ENCODE results near the gene PLA2G4C. TPM values are rescaled to one million over a fixed set of nuclear protein-coding genes. Genes with fewer than 3 reads are reported as not detected.

The PLA2G4C gene
- total RNA-seq, 1 experiment from 2014 or later, result 22.8 TPM

Other genes starting within 250 kb of the PLA2G4C start
- not detected in 2 replicates for gene SULT2A1, start 224.5 kb downstream of the PLA2G4C start, total RNA-seq (2014; rRNA removed; shearing (Covaris generic))
- 0.25 TPM in 1 of 2 replicates, not detected in the other for gene BSPH1, start 118.6 kb downstream of the PLA2G4C start, total RNA-seq (2014; rRNA removed; shearing (Covaris generic))
- 24.4 and 33.3 TPM in 2 replicates for gene ELSPBP1, start 116.2 kb downstream of the PLA2G4C start, total RNA-seq (2014; rRNA removed; shearing (Covaris generic))
- gene CABP5, start 66.7 kb downstream of the PLA2G4C start, total RNA-seq (2014; rRNA removed; shearing (Covaris generic)), result 1.1 and 2.8 TPM in 2 replicates
- gene LIG1, start 59.5 kb upstream of the PLA2G4C start, total RNA-seq (2014; rRNA removed; shearing (Covaris generic)), result 36.4 and 55.9 TPM in 2 replicates
- gene ZSWIM9, start 59.9 kb upstream of the PLA2G4C start, total RNA-seq (2014; rRNA removed; shearing (Covaris generic)), result 0.52 and 1.6 TPM in 2 replicates
- gene CARD8, start 145.1 kb upstream of the PLA2G4C start, total RNA-seq (2014; rRNA removed; shearing (Covaris generic)), result 6.7 and 10.7 TPM in 2 replicates
- gene ZNF114, start 159.3 kb upstream of the PLA2G4C start, total RNA-seq (2014; rRNA removed; shearing (Covaris generic)), result 0.62 and 1.2 TPM in 2 replicates
- gene EMP3, start 214.7 kb upstream of the PLA2G4C start, total RNA-seq (2014; rRNA removed; shearing (Covaris generic)), result 87.2 and 98.0 TPM in 2 replicates

All from M059J (cell line).